GM20000 (cell line): Measurements from ENCODE around the gene ANGPTL5.
"Not testable (repeated sequence)": the region's sequence is repeated elsewhere in the genome, so short reads cannot be mapped to it uniquely, and the experiment has no call there.

Source experiments
- DNase-seq: peaks from one replicate; pipeline ENCODE4 v3.0.0; 2012; ENCODE audit warnings: low spot score
- CTCF ChIP-seq: IDR thresholded peaks from 2 replicates; pipeline ENCODE4 v1.5.1; 2012; ENCODE audit warnings: mild to moderate bottlenecking, control low read depth; ENCODE audit errors: extremely low read depth, missing control alignments

Gene ANGPTL5

GRCh38 chr11:101916422-101916821 lies at the start of gene ANGPTL5:
Gene ANGPTL5, minus strand, starts transcription at chr11:101916522. Its CDS starts 8,613 bp downstream, at chr11:101907909.
- no peak for DNase-seq
- no peak for TF ChIP-seq CTCF

- not testable (repeated sequence) for DNase-seq
These were observed 47.9 kb upstream of the ANGPTL5 start for GRCh38 chr11:101964200-101964599.

- DNase-seq, result no peak
- no peak for TF ChIP-seq CTCF
These were observed 43.9 kb upstream of the ANGPTL5 start for GRCh38 chr11:101960231-101960630.

- no peak for DNase-seq
- TF ChIP-seq CTCF, result no peak
These were observed 39.4 kb upstream of the ANGPTL5 start for GRCh38 chr11:101955701-101956100.

- DNase-seq, result no peak
- TF ChIP-seq CTCF, result no peak
These were observed 39.0 kb upstream of the ANGPTL5 start for GRCh38 chr11:101955278-101955677.

GRCh38 chr11:101949680-101950220 lies 33.4 kb upstream of the ANGPTL5 start:
- DNase-seq, result no peak
- no peak for TF ChIP-seq CTCF

- no peak for TF ChIP-seq CTCF
- no peak for DNase-seq
These were observed 29.1 kb upstream of the ANGPTL5 start for GRCh38 chr11:101945448-101945847.

GRCh38 chr11:101944923-101945322 lies 28.6 kb upstream of the ANGPTL5 start:
- no peak for DNase-seq
- TF ChIP-seq CTCF, result no peak
